SJSA1 (cell line): ENCODE measurements around the gene JTB. TPM values are rescaled to one million over a fixed set of nuclear protein-coding genes. Genes with fewer than 3 reads are reported as not detected.

Experiments used
- DNase-seq, 2 experiments: peaks; one replicate each; pipeline ENCODE4 v3.0.0-alpha.2; 2015 to 2020; ENCODE audit warnings: low spot score in 2 of 2, low read depth in 1 of 2
- H3K27ac ChIP-seq: fragments of 250-450 bp; sonication (Bioruptor Pico); 2 replicates; pipeline ENCODE4 v1.5.1; 2020; ENCODE audit warnings: mild to moderate bottlenecking, moderate library complexity
- H3K27me3 ChIP-seq: fragments of 250-450 bp; sonication (Bioruptor Pico); replicated peaks from 2 replicates; pipeline ENCODE4 v1.5.1; 2020; ENCODE audit warnings: mild to moderate bottlenecking, moderate library complexity
- H3K36me3 ChIP-seq: fragments of 250-450 bp; sonication (Bioruptor Pico); 2 replicates; pipeline ENCODE4 v1.5.1; 2020; ENCODE audit warnings: mild to moderate bottlenecking
- H3K4me1 ChIP-seq: fragments of 250-450 bp; sonication (Bioruptor Pico); replicated peaks from 2 replicates; pipeline ENCODE4 v1.6.1; 2021; ENCODE audit warnings: mild to moderate bottlenecking
- H3K4me3 ChIP-seq: fragments of 250-450 bp; sonication (Bioruptor Pico); 2 replicates; pipeline ENCODE4 v1.5.1; 2020; ENCODE audit warnings: mild to moderate bottlenecking
- H3K9me3 ChIP-seq: fragments of 250-450 bp; sonication (Bioruptor Pico); replicated peaks from 2 replicates; pipeline ENCODE4 v1.5.1; 2020; ENCODE audit warnings: mild to moderate bottlenecking
- total RNA-seq: library from RNA; depleted of rRNA; stranded (reverse); fragments of >200 nt; shearing (Covaris generic); gene quantifications from 2 replicates; pipeline ENCODE4 v1.2.3, GENCODE V29; 2014

JTB gene
- total RNA-seq, 1 experiment from 2014 or later = 232 TPM

DNA sequence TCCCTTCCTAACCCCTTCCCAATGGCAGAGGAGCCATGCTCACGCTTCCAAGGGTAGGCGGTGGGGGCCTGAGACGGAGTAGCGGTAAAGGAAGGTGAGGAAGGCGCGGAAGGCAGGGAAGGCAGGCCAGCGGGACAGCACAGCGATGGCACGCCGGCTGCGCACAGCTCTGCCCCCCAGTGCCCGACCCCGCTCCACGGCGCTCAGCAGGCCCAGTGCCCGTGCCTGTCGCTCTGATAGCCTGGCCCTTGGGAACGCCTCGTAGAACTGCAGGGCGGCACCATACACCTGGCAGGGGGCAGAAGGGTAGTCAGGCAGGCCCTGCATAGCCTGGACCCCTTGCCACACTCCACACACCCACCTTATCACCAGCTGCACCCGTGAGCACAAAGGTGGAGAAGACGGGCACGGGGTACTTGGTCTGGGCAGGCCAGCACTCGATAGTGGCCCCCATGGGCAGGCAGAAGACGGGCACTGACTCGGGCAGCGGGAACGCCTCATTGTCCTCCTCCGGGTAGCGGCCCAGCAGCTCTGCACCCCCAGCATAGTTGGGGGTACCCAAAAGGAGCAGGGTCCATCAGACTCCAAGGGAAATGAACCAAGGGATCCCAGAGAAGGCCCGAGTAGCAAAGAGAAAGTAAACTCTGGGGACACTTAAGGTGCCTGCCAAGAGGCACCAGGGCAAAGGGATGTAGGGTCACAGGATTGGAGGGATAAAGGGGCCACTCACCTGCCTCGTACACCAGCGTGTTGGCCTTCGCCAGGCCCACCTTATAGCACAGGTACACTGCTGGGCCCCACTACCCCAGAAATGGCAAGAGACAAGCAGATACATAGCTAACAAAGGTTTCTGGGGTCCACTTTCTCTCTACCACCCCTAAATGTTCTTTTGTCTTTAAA lies 35.4 kb downstream of the JTB start:
- DNase-seq = no peak
- H3K27ac ChIP-seq = no peak overlapping the region
- no peaks in the 10 kb centered on the region for H3K27me3 ChIP-seq
- peaks cover 77% of the 10 kb centered on the region for H3K36me3 ChIP-seq
- H3K4me3 ChIP-seq = no peak overlapping the region
- H3K9me3 ChIP-seq = peaks cover 6% of the 10 kb centered on the region
- peaks cover 23% of the 10 kb centered on the region for H3K4me1 ChIP-seq

DNA sequence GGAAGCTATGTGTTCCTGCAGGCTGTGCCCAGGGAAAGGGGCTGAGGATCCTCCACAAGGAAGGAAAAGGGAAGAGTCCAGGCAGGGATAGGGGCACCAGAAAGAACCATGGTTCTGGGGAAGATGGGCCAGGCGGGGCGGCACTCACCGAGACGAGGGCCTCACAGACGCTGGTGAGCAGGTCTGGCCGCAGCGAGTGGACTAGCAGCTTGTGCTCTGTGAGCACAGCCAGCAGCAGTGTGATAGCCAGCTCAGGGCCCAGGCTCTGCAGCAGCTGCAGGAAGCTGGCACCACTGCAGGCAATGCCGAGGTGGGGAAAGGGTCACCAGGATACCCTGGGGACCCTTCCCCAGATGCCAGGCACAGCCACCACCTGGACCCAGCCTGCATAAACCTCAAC lies 36.7 kb downstream of the JTB start:
- no peak overlapping the region for H3K4me3 ChIP-seq
- H3K4me1 ChIP-seq = peaks cover 12% of the 10 kb centered on the region
- H3K9me3 ChIP-seq = no peaks in the 10 kb centered on the region; the same call in 1 of the 2 replicates
- H3K36me3 ChIP-seq = peaks cover 77% of the 10 kb centered on the region
- H3K27ac ChIP-seq = no peak overlapping the region
- H3K27me3 ChIP-seq = no peaks in the 10 kb centered on the region
- DNase-seq = no peak

DNA sequence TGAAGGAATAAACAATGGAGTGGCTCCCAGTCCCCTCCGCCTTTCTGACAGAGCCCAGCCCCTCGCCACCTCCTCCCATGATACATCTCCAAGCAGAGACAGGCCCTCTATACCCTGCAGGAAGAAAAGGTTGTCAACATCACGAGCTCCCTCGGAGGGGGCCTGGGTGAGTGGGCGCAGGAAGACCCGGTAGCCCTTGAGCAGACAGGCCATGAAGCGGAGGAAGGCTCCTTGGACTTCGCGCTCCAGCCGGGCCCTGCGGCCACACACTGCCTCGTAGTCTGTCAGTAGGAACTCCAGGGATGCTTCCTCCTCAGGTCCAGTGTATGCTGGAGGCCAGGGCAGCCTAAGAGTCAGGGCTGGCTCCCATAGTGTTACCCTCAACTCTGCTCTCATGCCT lies 38.0 kb downstream of the JTB start:
- Histone ChIP-seq H3K4me1 (no peaks in the 10 kb centered on the region; the same call in 1 of the 2 replicates), H3K9me3 (no peaks in the 10 kb centered on the region), H3K36me3 (peaks cover 87% of the 10 kb centered on the region), H3K4me3 (no peak overlapping the region), H3K27me3 (no peaks in the 10 kb centered on the region), H3K27ac (no peak overlapping the region)
- no peak for DNase-seq

DNA sequence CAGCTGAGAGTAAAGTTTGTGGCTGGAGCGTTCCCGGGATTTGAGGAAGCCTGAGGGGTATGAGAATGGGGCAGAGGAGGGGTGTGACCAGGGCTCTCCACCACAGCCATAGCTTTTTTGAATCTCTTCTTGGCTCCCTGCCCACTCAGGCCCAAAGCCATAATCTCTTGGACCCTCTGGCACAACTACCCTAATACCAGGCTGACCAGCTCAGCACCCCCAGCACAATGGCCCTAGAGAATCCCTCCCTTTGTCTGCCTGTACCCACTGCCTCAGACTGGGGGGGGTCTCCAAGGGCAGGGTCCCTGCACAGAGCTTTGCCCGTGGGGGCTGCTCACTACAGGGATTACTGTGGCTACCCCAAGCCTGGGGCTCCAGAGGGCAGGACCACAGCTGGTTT lies 38.5 kb downstream of the JTB start:
- H3K4me3 ChIP-seq = no peak overlapping the region
- no peak overlapping the region for H3K27ac ChIP-seq
- no peaks in the 10 kb centered on the region for H3K4me1 ChIP-seq
- no peak for DNase-seq
- no peaks in the 10 kb centered on the region for H3K27me3 ChIP-seq
- H3K36me3 ChIP-seq = peaks cover 89% of the 10 kb centered on the region
- no peaks in the 10 kb centered on the region for H3K9me3 ChIP-seq

DNA sequence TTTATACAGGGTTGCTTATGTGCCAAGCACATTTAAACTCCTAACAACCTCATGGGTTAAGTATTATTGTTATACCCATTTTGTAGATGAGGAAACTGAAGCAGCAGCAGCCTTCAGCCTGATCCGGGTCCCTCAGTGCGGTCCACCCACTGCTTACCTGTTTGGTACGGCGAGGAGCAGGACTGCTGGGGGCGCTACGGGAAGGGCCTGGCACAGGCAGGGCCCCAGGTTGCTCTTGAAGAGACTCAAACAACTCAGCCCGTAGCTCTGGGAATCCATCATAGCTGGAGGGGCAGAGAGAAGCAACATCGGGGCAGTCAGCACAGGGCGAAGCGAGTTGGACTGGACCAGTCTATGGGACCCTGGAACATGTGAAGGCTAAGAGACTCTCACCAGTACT lies 40.1 kb downstream of the JTB start:
- Histone ChIP-seq H3K4me3 (no peak overlapping the region), H3K36me3 (peaks cover 90% of the 10 kb centered on the region), H3K9me3 (no peaks in the 10 kb centered on the region), H3K27ac (no peak overlapping the region), H3K4me1 (no peaks in the 10 kb centered on the region), H3K27me3 (no peaks in the 10 kb centered on the region)
- no peak for DNase-seq

DNA sequence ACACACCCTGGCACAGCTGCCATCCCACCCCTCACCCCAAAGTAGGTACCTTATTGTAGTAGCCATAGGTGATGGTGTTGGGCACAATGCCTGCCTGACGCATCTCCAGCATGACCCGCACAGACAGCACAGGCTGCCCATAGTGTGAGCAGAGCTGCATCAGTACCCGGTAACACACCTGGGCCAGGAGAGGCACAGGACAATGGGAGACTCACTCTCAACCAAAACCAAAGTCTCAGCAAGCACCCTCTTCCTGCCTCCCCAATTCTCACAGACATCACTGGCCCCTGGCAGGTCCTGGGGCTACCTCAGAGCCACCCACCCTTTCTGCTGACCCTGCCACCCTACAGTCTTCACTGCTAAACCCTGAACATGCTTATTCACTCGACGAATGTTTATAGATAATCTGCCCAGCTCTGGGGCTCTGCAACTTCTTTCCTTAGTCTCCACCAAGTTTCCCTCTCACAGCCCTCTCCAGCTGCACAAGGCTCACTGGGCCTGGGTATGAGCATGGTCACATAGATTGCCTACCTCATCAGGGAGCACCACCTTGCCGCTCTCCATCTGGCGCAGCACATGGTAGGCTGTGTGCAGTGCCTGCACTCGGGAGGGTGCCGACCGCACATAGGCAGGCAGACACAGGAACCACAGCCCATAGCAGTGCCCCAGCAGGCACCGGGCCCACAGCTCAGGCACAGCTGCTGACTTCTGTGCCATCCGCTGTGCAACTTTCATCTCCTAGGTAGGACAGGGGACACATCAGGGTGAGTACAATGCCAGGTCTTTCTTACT lies 41.3 kb downstream of the JTB start:
- H3K27ac ChIP-seq = no peak overlapping the region
- H3K4me3 ChIP-seq = no peak overlapping the region
- H3K27me3 ChIP-seq = no peaks in the 10 kb centered on the region
- H3K9me3 ChIP-seq = no peaks in the 10 kb centered on the region
- H3K36me3 ChIP-seq = peaks cover 84% of the 10 kb centered on the region
- no peaks in the 10 kb centered on the region for H3K4me1 ChIP-seq
- no peak for DNase-seq

DNA sequence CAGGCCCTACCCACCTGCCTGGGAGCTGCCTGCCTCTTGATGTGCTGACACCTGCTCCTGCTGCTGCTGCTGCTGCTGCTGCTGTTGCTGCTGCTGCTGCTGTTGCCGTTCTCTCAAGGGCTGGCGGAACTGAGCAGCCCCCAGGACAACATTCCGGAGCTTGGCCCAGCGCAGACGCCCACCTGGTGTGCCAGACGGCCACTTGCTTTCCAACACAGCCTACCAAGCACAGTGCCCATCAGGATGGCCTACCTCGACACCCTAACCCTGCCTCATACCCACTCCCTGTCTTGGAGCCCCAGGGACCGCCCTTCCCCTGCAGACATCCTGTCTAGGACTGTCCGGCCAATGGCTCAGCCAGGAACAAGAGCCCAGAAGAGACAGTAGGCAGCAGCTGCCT lies 42.7 kb downstream of the JTB start:
- Histone ChIP-seq H3K36me3 (peaks cover 77% of the 10 kb centered on the region), H3K27ac (no peak overlapping the region), H3K4me3 (no peak overlapping the region), H3K27me3 (no peaks in the 10 kb centered on the region), H3K9me3 (no peaks in the 10 kb centered on the region), H3K4me1 (no peaks in the 10 kb centered on the region)
- no peak for DNase-seq

DNA sequence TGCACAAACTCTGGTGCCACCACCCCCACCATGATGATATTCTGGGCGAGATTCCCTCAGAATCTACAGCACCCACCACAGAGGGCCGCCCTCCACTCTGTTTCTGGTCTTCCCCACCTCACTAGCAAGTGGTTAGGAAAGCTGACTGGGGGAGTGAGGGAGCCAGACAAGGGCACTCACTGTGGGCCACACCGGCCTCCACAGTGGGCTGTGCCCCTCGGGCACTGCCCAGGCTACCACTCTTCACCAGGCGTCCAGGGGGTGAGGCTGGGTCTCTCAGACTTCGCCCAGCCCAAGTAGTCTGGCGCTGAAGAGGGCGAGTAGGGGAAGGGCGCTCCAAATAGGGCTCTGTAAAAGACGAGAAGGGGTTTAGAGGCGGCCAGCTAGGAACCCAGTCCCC lies 43.5 kb downstream of the JTB start:
- Histone ChIP-seq H3K9me3 (no peaks in the 10 kb centered on the region), H3K27me3 (no peaks in the 10 kb centered on the region), H3K4me1 (peaks cover 3% of the 10 kb centered on the region), H3K4me3 (no peak overlapping the region), H3K36me3 (peaks cover 72% of the 10 kb centered on the region), H3K27ac (no peak overlapping the region)
- DNase-seq = no peak

DNA sequence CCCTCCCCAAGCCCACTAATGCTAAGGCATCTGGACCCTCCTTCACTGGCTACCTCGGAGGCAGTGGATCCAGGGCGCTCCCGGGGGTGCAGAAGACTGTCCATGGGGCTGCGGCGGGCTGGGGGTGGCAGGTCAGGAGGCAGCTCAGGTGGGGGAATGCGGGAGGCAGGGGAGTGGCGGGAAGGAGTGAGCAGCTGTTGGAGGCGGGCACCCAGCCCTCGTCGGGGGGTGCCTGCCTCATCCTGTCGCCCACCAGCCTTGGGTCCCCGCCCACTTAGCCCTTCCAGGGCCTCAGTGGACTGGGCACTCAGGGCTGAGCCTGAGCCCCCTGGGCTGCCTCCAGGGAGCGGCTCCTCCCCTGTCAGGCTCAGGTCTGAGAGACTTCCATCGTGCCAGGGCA lies 44.0 kb downstream of the JTB start:
- Histone ChIP-seq H3K4me3 (no peak overlapping the region), H3K36me3 (peaks cover 69% of the 10 kb centered on the region), H3K27me3 (no peaks in the 10 kb centered on the region), H3K4me1 (peaks cover 9% of the 10 kb centered on the region), H3K27ac (no peak overlapping the region), H3K9me3 (no peaks in the 10 kb centered on the region)
- DNase-seq = no peak

DNA sequence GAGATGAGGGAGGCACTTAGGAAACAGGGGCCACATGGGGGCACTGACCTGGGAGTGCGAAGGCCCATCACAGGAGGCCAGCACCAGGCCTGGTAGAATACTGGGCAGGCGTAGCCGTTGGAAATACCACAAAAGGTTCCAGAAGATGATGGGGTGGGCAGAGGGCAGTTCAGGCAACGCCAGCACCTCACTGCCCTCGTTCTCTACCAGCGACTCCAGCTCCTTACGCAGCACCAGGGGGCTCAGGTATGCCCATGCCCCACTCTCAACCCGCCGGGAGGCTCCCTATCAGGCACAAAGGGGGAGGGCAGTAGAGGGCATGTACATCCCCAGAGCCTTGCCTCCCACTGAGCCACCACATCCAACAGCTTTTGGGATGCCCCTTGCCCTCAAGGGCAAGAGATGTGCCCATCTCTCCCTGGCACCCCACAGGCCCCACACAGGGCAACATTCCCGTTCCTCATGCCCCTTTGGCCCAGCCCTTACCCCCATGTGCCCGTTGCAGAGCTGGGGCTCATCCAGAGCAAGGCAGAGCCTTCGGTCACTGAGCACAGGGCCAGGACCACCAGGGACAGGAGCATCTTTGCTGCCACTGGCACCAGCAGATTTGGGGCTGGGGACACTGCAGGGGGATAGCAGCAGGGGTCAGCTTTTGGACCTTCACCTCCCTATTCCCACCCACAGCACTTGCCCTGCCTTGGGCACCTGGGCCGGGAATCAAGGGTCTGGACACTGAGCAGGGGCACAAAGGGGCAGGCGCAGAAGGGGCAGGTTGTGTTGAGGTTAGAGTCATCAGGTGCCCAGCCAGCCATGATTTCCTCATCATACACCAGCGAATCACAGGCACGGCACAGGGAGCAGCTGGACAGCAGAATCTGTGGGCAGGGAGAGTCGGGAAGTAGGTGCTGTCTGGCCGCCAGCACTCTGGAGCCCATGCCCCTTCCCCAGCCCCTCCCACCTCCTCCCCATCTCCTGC lies 45.0 kb downstream of the JTB start:
- Histone ChIP-seq H3K27ac (no peak overlapping the region), H3K36me3 (peaks cover 63% of the 10 kb centered on the region), H3K9me3 (no peaks in the 10 kb centered on the region), H3K4me1 (peaks cover 9% of the 10 kb centered on the region), H3K4me3 (no peak overlapping the region), H3K27me3 (no peaks in the 10 kb centered on the region)
- no peak for DNase-seq

DNA sequence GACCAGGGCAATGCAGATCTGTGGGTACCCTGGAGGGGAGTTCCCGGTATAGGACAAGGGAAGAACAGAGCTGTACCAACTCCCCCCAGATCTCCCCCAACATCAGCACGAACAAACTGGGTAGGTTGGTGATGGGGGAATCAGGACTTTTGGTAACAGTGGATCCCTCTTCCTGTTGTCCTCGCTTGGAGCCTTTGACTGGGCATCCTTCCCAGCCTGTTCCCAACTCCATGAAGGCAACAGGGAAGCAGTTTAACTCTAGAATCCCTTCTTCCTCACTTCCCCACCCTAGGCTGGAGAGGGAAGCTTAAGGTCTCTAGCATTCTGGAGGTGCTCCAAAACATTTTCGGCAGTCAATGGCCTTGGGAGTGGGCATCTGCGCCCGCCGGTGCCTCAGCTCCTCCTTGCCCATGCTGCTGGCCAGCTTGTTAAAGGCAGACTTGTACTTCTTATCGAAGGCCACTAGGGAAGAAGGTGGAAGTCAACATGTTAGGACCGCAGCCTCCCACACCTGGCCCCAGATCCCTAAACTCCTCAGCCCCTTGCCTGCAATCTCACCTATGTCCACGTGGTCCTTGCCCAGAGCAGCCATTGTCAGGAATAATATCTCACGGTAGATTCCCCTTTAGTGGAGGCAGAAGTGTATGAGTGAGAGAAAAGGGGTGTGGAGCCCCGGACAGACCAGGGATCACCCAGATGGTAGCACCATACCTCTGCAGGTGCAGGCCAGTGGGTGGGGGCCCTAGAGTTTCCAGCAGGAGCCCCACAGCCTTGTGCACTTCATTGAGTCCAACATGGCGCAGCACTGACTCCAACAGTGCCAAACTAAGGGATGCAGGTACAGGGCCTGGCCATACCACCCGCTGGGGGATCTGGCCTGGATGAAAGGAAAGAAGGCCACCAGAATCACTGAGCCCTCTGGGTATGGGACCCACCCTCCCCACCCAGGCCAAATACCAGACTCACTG lies 47.2 kb downstream of the JTB start:
- H3K27me3 ChIP-seq = no peaks in the 10 kb centered on the region
- H3K36me3 ChIP-seq = peaks cover 41% of the 10 kb centered on the region
- peaks cover 9% of the 10 kb centered on the region for H3K4me1 ChIP-seq
- H3K9me3 ChIP-seq = no peaks in the 10 kb centered on the region
- H3K27ac ChIP-seq = no peak overlapping the region
- no peak for DNase-seq
- no peak overlapping the region for H3K4me3 ChIP-seq

DNA sequence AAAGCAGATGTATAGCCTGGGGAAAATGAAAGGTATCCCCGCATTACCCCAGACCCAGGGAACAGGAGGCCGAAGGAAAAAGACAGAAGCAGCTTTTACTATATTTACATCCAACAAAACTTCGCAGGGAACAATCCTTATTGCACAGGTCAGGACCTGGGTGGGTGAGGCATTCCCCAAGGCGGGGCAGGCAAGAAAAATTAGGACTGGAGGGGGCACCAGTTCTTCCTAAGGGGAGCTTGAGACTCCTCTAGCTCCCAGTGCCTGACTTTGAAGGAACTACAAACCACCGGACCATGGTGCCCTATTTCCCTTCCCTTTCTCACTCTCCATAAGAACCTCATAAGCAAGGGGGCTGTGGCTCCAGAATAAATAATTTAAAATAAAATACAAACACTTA lies 48.0 kb downstream of the JTB start:
- no peaks in the 10 kb centered on the region for H3K27me3 ChIP-seq
- H3K4me1 ChIP-seq = peaks cover 9% of the 10 kb centered on the region
- no peak for DNase-seq

More for the DNA sequence above, 48.0 kb downstream of the JTB start:
- Histone ChIP-seq H3K9me3 (no peaks in the 10 kb centered on the region), H3K36me3 (peaks cover 34% of the 10 kb centered on the region), H3K27ac (no peak overlapping the region), H3K4me3 (no peak overlapping the region)
